ENCODE measurements around the gene LDAF1.

- TF ChIP-seq TAF1 (IDR thresholded peaks at IDR 0.05; ENCODE audit: borderline replicate concordance, low read depth, low read length) (no peak), POLR2A (IDR thresholded peaks at IDR 0.05; ENCODE audit: low read depth, low read length) (no peak)
Measured at GRCh38 chr16:21172650-21173049, 14.2 kb downstream of the LDAF1 start.
